OCI-LY1 (cell line): Measurements from ENCODE around the gene C11orf24.

ENCODE experiments used
- H2AFZ ChIP-seq: fragments of 200-600 bp; sonication (generic), shearing (Covaris generic); 2 replicates; pipeline ENCODE4 v1.6.0; 2014; ENCODE audit warnings: antibody characterized with exemption, mild to moderate bottlenecking, low read length
- H3F3A ChIP-seq: fragments of 200-600 bp; sonication (generic), shearing (Covaris generic); 2 replicates; pipeline ENCODE4 v1.6.0; 2014; ENCODE audit warnings: mild to moderate bottlenecking, antibody characterized with exemption, low read length, moderate library complexity; ENCODE audit not compliant: insufficient read depth
- H3K27ac ChIP-seq: fragments of 200-600 bp; sonication (generic); 2 replicates; pipeline ENCODE4 v1.5.1; 2014; ENCODE audit warnings: low read length, mixed run types, mild to moderate bottlenecking, low read depth; ENCODE audit not compliant: poor library complexity, severe bottlenecking
- H3K27me3 ChIP-seq: fragments of 200-600 bp; sonication (generic); 2 replicates; pipeline ENCODE4 v1.6.0; 2014; ENCODE audit warnings: antibody characterized with exemption, mild to moderate bottlenecking, low read length, moderate library complexity; ENCODE audit not compliant: insufficient read depth
- H3K36me3 ChIP-seq: fragments of 200-600 bp; sonication (generic); 2 replicates; pipeline ENCODE4 v1.6.1; 2014; ENCODE audit warnings: mild to moderate bottlenecking, antibody characterized with exemption, low read length, moderate library complexity, mixed read lengths; ENCODE audit not compliant: insufficient read depth
- H3K4me1 ChIP-seq: fragments of 200-600 bp; sonication (generic); 2 replicates; pipeline ENCODE4 v1.5.1; 2014; ENCODE audit warnings: mild to moderate bottlenecking, low read length, moderate library complexity; ENCODE audit not compliant: insufficient read depth, severe bottlenecking
- H3K4me2 ChIP-seq: fragments of 200-600 bp; sonication (generic), shearing (Covaris generic); 2 replicates; pipeline ENCODE4 v1.6.1; 2014; ENCODE audit warnings: low read length
- H3K4me3 ChIP-seq: fragments of 200-600 bp; sonication (generic); 2 replicates; pipeline ENCODE4 v1.5.1; 2014; ENCODE audit warnings: low read length, low read depth, mild to moderate bottlenecking, mixed read lengths; ENCODE audit not compliant: poor library complexity, severe bottlenecking
- H3K79me2 ChIP-seq: fragments of 200-600 bp; shearing (Covaris generic); 2 replicates; pipeline ENCODE4 v1.6.1; 2016; ENCODE audit warnings: mixed run types, low read length, mixed read lengths; ENCODE audit not compliant: insufficient read depth
- H3K9ac ChIP-seq: fragments of 200-600 bp; sonication (generic), shearing (Covaris generic); 2 replicates; pipeline ENCODE4 v1.6.1; 2014; ENCODE audit warnings: mild to moderate bottlenecking, low read length, mixed read lengths
- H3K9me2 ChIP-seq: fragments of 200-600 bp; sonication (generic), shearing (Covaris generic); 2 replicates; pipeline ENCODE4 v1.6.1; 2014; ENCODE audit warnings: low read depth, mild to moderate bottlenecking, low read length, mixed read lengths
- H3K9me3 ChIP-seq: fragments of 200-600 bp; shearing (Covaris generic); 2 replicates; pipeline ENCODE4 v1.6.1; 2014; ENCODE audit warnings: low read length, mixed read lengths
- H4K20me1 ChIP-seq: fragments of 200-600 bp; sonication (generic), shearing (Covaris generic); 2 replicates; pipeline ENCODE4 v1.6.0; 2016; ENCODE audit warnings: mild to moderate bottlenecking, low read length; ENCODE audit not compliant: insufficient read depth
- EZH2 ChIP-seq: fragments of 200-600 bp; sonication (generic), shearing (Covaris generic); IDR thresholded peaks from 2 replicates; pipeline ENCODE4 v1.8.0; 2017; ENCODE audit warnings: borderline replicate concordance, mixed run types, mild to moderate bottlenecking, antibody characterized with exemption, low read length, moderate library complexity, mixed read lengths
- TF ChIP-seq, protein P1 (sequence below): fragments of 200-600 bp; sonication (generic), shearing (Covaris generic); IDR thresholded peaks from 2 replicates; pipeline ENCODE4 v1.5.1; 2017; ENCODE audit warnings: mild to moderate bottlenecking, antibody characterized with exemption, low read length, moderate library complexity, mixed read lengths

Gene C11orf24

DNA sequence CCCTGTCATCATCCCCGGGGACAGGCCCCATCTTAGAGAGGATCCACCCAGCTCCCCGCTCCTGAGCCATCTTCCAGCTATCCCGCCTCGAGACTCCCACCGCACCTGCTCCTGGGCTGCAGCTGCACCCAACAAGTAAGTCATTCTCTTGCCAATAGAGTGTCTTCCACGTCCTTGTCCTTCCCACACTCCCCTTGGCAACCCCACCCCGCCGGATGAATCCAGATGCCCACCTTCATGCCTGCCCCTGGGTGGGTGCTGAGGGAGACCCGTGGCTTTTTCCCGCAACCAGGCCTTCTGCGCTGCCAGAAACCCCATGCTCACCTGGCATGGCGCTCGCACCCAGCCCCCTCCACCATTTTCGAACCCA, 11.1 kb upstream of the C11orf24 start:
- Histone ChIP-seq H3K4me2 (no peak overlapping the region), H3K79me2 (no peaks in the 10 kb centered on the region), H3F3A (no peaks in the 10 kb centered on the region), H3K9me3 (peaks cover 4% of the 10 kb centered on the region), H3K36me3 (no peaks in the 10 kb centered on the region; the same call in 1 of the 2 replicates), H3K9me2 (no peaks in the 10 kb centered on the region), H3K27ac (no peak overlapping the region), H3K27me3 (no peaks in the 10 kb centered on the region; the same call in 1 of the 2 replicates), H3K4me1 (peaks cover 11% of the 10 kb centered on the region), H2AFZ (no peak overlapping the region), H4K20me1 (no peaks in the 10 kb centered on the region), H3K4me3 (no peak overlapping the region), H3K9ac (no peak overlapping the region)
- TF ChIP-seq, protein P1, sequence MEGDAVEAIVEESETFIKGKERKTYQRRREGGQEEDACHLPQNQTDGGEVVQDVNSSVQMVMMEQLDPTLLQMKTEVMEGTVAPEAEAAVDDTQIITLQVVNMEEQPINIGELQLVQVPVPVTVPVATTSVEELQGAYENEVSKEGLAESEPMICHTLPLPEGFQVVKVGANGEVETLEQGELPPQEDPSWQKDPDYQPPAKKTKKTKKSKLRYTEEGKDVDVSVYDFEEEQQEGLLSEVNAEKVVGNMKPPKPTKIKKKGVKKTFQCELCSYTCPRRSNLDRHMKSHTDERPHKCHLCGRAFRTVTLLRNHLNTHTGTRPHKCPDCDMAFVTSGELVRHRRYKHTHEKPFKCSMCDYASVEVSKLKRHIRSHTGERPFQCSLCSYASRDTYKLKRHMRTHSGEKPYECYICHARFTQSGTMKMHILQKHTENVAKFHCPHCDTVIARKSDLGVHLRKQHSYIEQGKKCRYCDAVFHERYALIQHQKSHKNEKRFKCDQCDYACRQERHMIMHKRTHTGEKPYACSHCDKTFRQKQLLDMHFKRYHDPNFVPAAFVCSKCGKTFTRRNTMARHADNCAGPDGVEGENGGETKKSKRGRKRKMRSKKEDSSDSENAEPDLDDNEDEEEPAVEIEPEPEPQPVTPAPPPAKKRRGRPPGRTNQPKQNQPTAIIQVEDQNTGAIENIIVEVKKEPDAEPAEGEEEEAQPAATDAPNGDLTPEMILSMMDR = no peak
- TF ChIP-seq EZH2 = no peak

- no peaks in the 10 kb centered on the region for H3F3A ChIP-seq
- no peaks in the 10 kb centered on the region for H3K9me2 ChIP-seq
- no peak overlapping the region for H3K27ac ChIP-seq
- no peak overlapping the region for H3K9ac ChIP-seq
- H3K4me3 ChIP-seq = no peak overlapping the region
- no peaks in the 10 kb centered on the region; the same call in 1 of the 2 replicates for H3K36me3 ChIP-seq
- no peaks in the 10 kb centered on the region for H3K79me2 ChIP-seq
- no peaks in the 10 kb centered on the region for H4K20me1 ChIP-seq
- TF ChIP-seq, protein P1 = no peak
- no peak for TF ChIP-seq EZH2
- H3K4me2 ChIP-seq = peak overlapping the region; percentile 28; the same call in 1 of the 2 replicates
- H2AFZ ChIP-seq = no peak overlapping the region
- peaks cover 4% of the 10 kb centered on the region for H3K9me3 ChIP-seq
- peaks cover 11% of the 10 kb centered on the region for H3K4me1 ChIP-seq
- H3K27me3 ChIP-seq = no peaks in the 10 kb centered on the region; the same call in 1 of the 2 replicates
These were observed 10.5 kb upstream of the C11orf24 start for GRCh38 chr11:68282141-68282860.

DNA sequence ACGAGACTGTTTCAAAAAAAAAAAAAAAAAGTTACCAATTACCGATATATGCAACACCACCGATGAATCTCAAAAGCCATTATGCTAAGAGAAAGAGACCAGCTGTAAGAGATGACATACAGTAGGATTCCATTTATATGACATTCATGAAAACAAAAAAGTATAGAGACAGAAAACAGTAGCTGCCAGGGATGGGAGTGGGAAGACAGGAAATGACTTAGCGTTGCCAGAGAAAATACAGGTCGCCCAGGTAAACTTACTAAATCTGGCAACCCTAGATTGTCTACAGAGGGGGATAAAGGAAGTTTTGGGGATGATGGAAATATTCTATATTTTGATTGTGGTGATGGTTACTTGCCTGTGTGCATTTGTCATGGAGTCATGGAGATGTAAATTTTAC, 7.9 kb upstream of the C11orf24 start:
- Histone ChIP-seq H3K4me1 (peaks cover 11% of the 10 kb centered on the region), H3K27me3 (no peaks in the 10 kb centered on the region; the same call in 1 of the 2 replicates), H3K27ac (no peak overlapping the region), H4K20me1 (no peaks in the 10 kb centered on the region), H3K4me2 (no peak overlapping the region), H3K79me2 (no peaks in the 10 kb centered on the region), H3K9ac (no peak overlapping the region), H3F3A (no peaks in the 10 kb centered on the region), H2AFZ (no peak overlapping the region), H3K9me3 (no peaks in the 10 kb centered on the region; the same call in none of the 2 replicates), H3K36me3 (peaks cover 4% of the 10 kb centered on the region; the same call in 1 of the 2 replicates), H3K4me3 (no peak overlapping the region), H3K9me2 (no peaks in the 10 kb centered on the region)
- TF ChIP-seq, protein P1 = no peak
- no peak for TF ChIP-seq EZH2
